ENCODE data around the gene SLC25A26.

The SLC25A26 gene

GRCh38 chr3:66372681-66373350 is 152.0 kb downstream of the SLC25A26 start:
- peak; percentile 13 for DNase-seq (ENCODE audit: low spot score)

- peak; percentile 51 for DNase-seq (ENCODE audit: low spot score)
Observed at GRCh38 chr3:66376568-66376967, 155.8 kb downstream of the SLC25A26 start.

GRCh38 chr3:66377800-66378199 is 157.0 kb downstream of the SLC25A26 start:
- no peak for DNase-seq (ENCODE audit: low spot score)

- DNase-seq (ENCODE audit: low spot score), result no peak
Observed at GRCh38 chr3:66378256-66378655, 157.5 kb downstream of the SLC25A26 start.

- DNase-seq (ENCODE audit: low spot score), result no peak
Observed at GRCh38 chr3:66379565-66379964, 158.8 kb downstream of the SLC25A26 start.

- DNase-seq (ENCODE audit: low spot score), result no peak
Observed at GRCh38 chr3:66380200-66380932, 159.6 kb downstream of the SLC25A26 start.

- no peak for DNase-seq (ENCODE audit: low spot score)
Observed at GRCh38 chr3:66381626-66382025, 160.8 kb downstream of the SLC25A26 start.

GRCh38 chr3:66382142-66382541 is 161.3 kb downstream of the SLC25A26 start:
- DNase-seq (ENCODE audit: low spot score), result no peak

- DNase-seq (ENCODE audit: low spot score), result no peak
Observed at GRCh38 chr3:66383023-66383422, 162.2 kb downstream of the SLC25A26 start.

GRCh38 chr3:66383998-66384745 is 163.4 kb downstream of the SLC25A26 start:
- DNase-seq (ENCODE audit: low spot score), result no peak

GRCh38 chr3:66385066-66385465 is 164.3 kb downstream of the SLC25A26 start:
- DNase-seq (ENCODE audit: low spot score), result no peak

- DNase-seq (ENCODE audit: low spot score), result no peak
Observed at GRCh38 chr3:66386011-66386924, 165.5 kb downstream of the SLC25A26 start.

GRCh38 chr3:66386925-66387650 is 166.3 kb downstream of the SLC25A26 start:
- no peak for DNase-seq (ENCODE audit: low spot score)

GRCh38 chr3:66390013-66390412 is 169.2 kb downstream of the SLC25A26 start:
- no peak for DNase-seq (ENCODE audit: low spot score)

GRCh38 chr3:66392512-66392911 is 171.7 kb downstream of the SLC25A26 start:
- DNase-seq (ENCODE audit: low spot score), result no peak

GRCh38 chr3:66392966-66393332 is 172.1 kb downstream of the SLC25A26 start:
- no peak for DNase-seq (ENCODE audit: low spot score)

GRCh38 chr3:66393333-66394005 is 172.7 kb downstream of the SLC25A26 start:
- DNase-seq (ENCODE audit: low spot score), result no peak

- DNase-seq (ENCODE audit: low spot score), result no peak
Observed at GRCh38 chr3:66394019-66394752, 173.4 kb downstream of the SLC25A26 start.

GRCh38 chr3:66394753-66395249 is 174.0 kb downstream of the SLC25A26 start:
- no peak for DNase-seq (ENCODE audit: low spot score)

GRCh38 chr3:66395635-66396034 is 174.8 kb downstream of the SLC25A26 start:
- no peak for DNase-seq (ENCODE audit: low spot score)

Measured in kidney tubule cell (primary cell).